DND-41 (cell line): ENCODE results near the gene ARHGAP24.

Experiments used
- ATAC-seq: fragments of 200-7000 bp; cut with Tn5 transposase; 3 replicates; pipeline ENCODE4 v1.9.1; 2021; ENCODE audit warnings: low read depth; ENCODE audit not compliant: insufficient read depth
- DNase-seq: peaks from one replicate; pipeline ENCODE4 v3.0.0-alpha.2; 2020
- H2AFZ ChIP-seq: 2 replicates; pipeline ENCODE4 v1.6.0; 2012; ENCODE audit warnings: low read depth, low read length
- H3K27ac ChIP-seq: 2 replicates; pipeline ENCODE4 v1.5.1; 2012; ENCODE audit warnings: low read length, inconsistent platforms
- H3K27me3 ChIP-seq: fragments of 200-600 bp; sonication (generic); 2 replicates; pipeline ENCODE4 v1.6.0; 2012; ENCODE audit warnings: low read length, mild to moderate bottlenecking, inconsistent platforms; ENCODE audit not compliant: insufficient read depth, poor library complexity
- H3K36me3 ChIP-seq: 2 replicates; pipeline ENCODE4 v1.5.1; 2012; ENCODE audit warnings: low read length, inconsistent platforms; ENCODE audit not compliant: insufficient read depth
- H3K4me1 ChIP-seq: 2 replicates; pipeline ENCODE4 v1.5.1; 2012; ENCODE audit warnings: mild to moderate bottlenecking, low read length; ENCODE audit not compliant: insufficient read depth
- H3K4me2 ChIP-seq: 2 replicates; pipeline ENCODE4 v1.6.0; 2012; ENCODE audit warnings: mild to moderate bottlenecking, moderate library complexity, low read length, inconsistent platforms; ENCODE audit not compliant: insufficient read depth
- H3K4me3 ChIP-seq, 2 experiments: fragments of 200-600 bp in 1 of 2; shearing (Covaris generic) in 1 of 2; 2 replicates each; pipeline ENCODE4 v1.5.1; 2012 to 2016; ENCODE audit warnings: inconsistent platforms in 2 of 2, low read length in 2 of 2, mild to moderate bottlenecking in 2 of 2, low read depth in 1 of 2, moderate library complexity in 1 of 2
- H3K79me2 ChIP-seq: 2 replicates; pipeline ENCODE4 v1.6.0; 2012; ENCODE audit warnings: low read length, inconsistent platforms; ENCODE audit not compliant: insufficient read depth
- H3K9ac ChIP-seq: 2 replicates; pipeline ENCODE4 v1.6.0; 2012; ENCODE audit warnings: low read depth, mild to moderate bottlenecking, inconsistent platforms, low read length, moderate library complexity
- H3K9me3 ChIP-seq: 2 replicates; pipeline ENCODE4 v1.5.1; 2012; ENCODE audit warnings: low read length, moderate library complexity, mild to moderate bottlenecking, inconsistent platforms; ENCODE audit not compliant: insufficient read depth, severe bottlenecking
- H4K20me1 ChIP-seq: 2 replicates; pipeline ENCODE4 v1.6.0; 2012; ENCODE audit warnings: low read length; ENCODE audit not compliant: insufficient read depth
- EZH2 ChIP-seq: IDR thresholded peaks from 3 replicates; pipeline ENCODE4 v1.6.1; 2012; ENCODE audit warnings: borderline replicate concordance, low read depth, mild to moderate bottlenecking, moderate library complexity, low read length, inconsistent platforms; ENCODE audit not compliant: severe bottlenecking
- TF ChIP-seq, protein P1 (sequence below): IDR thresholded peaks from 2 replicates; pipeline ENCODE4 v1.5.1; 2012; ENCODE audit warnings: borderline replicate concordance, low read length, moderate library complexity, mild to moderate bottlenecking; ENCODE audit not compliant: poor library complexity, severe bottlenecking; ENCODE audit errors: extremely low read depth

Gene ARHGAP24

DNA sequence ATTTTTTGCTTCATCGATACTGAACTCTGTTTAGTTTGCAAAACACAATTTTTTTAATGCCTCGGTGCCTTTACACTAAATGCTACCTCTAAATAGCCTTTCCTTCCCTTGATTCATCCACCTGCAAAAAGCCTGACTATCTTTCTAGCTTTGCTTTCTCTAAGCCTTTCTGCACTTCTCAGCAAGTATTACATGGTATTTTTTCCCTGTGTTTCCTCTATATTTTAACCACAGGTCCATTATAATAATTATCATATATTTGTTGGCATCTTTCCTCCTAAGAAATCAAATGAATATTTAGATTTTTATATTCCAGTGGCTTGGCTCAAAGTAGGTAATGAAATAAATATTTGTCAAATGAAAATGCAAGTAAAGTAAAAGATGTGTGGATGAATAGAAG is 196.2 kb downstream of the ARHGAP24 start:
- H3K4me2 ChIP-seq = no peak overlapping the region
- ATAC-seq (no peak), DNase-seq (no peak)
- TF ChIP-seq, protein P1, sequence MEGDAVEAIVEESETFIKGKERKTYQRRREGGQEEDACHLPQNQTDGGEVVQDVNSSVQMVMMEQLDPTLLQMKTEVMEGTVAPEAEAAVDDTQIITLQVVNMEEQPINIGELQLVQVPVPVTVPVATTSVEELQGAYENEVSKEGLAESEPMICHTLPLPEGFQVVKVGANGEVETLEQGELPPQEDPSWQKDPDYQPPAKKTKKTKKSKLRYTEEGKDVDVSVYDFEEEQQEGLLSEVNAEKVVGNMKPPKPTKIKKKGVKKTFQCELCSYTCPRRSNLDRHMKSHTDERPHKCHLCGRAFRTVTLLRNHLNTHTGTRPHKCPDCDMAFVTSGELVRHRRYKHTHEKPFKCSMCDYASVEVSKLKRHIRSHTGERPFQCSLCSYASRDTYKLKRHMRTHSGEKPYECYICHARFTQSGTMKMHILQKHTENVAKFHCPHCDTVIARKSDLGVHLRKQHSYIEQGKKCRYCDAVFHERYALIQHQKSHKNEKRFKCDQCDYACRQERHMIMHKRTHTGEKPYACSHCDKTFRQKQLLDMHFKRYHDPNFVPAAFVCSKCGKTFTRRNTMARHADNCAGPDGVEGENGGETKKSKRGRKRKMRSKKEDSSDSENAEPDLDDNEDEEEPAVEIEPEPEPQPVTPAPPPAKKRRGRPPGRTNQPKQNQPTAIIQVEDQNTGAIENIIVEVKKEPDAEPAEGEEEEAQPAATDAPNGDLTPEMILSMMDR = no peak
- no peak for TF ChIP-seq EZH2
- no peak overlapping the region for H3K9ac ChIP-seq
- no peaks in the 10 kb centered on the region for H3K79me2 ChIP-seq
- no peak overlapping the region for H2AFZ ChIP-seq
- H3K4me3 ChIP-seq = no peak overlapping the region
- H4K20me1 ChIP-seq = no peaks in the 10 kb centered on the region
- no peaks in the 10 kb centered on the region for H3K36me3 ChIP-seq
- no peaks in the 10 kb centered on the region for H3K4me1 ChIP-seq
- no peaks in the 10 kb centered on the region for H3K27me3 ChIP-seq
- H3K27ac ChIP-seq = no peak overlapping the region
- H3K9me3 ChIP-seq = no peaks in the 10 kb centered on the region

DNA sequence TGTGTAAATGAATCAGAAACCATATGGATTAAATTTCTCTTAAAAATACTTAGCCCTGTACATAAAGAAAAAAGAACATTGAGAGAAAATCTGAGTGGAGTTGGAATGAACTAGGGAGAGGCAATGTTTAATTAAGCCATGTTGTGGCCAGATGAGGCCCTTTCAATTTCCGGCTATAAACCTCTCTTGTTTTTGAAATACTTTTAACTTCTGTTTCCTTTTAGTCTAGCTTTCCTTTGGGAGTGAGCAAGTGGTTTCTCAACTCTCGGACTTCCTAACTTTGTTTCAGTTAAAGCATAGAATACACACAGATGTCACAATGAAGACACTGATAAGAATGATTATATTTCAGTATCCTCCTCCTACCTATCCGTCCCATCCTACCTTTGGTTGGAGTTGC is 197.2 kb downstream of the ARHGAP24 start:
- Histone ChIP-seq H4K20me1 (no peaks in the 10 kb centered on the region), H3K79me2 (no peaks in the 10 kb centered on the region), H3K4me1 (no peaks in the 10 kb centered on the region), H3K4me3 (no peak overlapping the region), H3K4me2 (no peak overlapping the region), H3K27me3 (no peaks in the 10 kb centered on the region), H3K9ac (no peak overlapping the region), H3K9me3 (no peaks in the 10 kb centered on the region), H3K27ac (no peak overlapping the region), H3K36me3 (no peaks in the 10 kb centered on the region), H2AFZ (no peak overlapping the region)
- TF ChIP-seq EZH2 = no peak
- TF ChIP-seq, protein P1 = no peak
- DNase-seq (no peak), ATAC-seq (no peak)

DNA sequence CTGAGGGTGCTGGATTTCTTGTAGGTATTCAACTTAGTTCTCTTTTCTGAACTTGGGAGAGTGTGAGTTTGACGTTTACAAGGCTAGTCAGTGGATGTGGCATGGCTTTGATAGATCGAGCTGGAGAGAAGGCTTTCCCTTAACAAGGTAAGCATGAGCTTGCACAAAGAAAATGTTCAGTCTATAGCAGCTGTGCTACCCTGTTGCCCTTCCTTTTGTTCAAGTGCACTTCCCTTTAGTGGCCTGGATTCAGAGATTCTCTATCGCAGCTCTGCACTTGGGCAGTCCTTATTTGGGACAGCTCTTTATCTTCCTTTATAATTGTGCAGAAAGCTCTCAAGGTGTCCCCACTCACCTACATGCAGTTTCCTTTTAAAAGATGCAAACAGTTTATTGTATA is 198.0 kb downstream of the ARHGAP24 start:
- no peak for TF ChIP-seq EZH2
- TF ChIP-seq, protein P1 = no peak
- no peak for ATAC-seq

DNA sequence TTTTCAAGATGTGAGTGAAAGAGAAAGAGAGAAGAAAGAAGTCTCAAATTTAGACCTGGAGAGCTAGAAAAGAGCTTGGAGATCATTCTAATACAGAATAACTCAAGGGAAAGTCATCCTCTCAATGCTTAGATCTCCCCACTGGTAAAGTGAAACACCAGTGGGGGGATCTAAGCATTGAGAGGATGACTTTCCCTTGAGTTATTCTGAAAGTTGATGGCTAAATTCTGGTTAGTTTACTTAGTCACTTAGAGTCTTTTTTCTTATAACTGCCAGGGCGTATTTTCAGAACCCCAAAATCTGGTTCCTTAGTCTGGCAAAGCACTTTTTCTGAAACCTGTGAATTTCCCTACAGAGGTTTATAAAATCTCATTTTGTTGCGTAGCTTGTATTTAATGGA is 198.6 kb downstream of the ARHGAP24 start:
- H3K27me3 ChIP-seq = no peaks in the 10 kb centered on the region
- no peaks in the 10 kb centered on the region for H3K79me2 ChIP-seq
- ATAC-seq = no peak
- H3K4me2 ChIP-seq = no peak overlapping the region
- H3K4me1 ChIP-seq = no peaks in the 10 kb centered on the region
- H4K20me1 ChIP-seq = no peaks in the 10 kb centered on the region
- no peak overlapping the region for H3K27ac ChIP-seq
- TF ChIP-seq, protein P1 = no peak
- TF ChIP-seq EZH2 = no peak
- no peaks in the 10 kb centered on the region for H3K9me3 ChIP-seq
- H3K9ac ChIP-seq = no peak overlapping the region
- no peak for DNase-seq
- H3K4me3 ChIP-seq = no peak overlapping the region
- H2AFZ ChIP-seq = no peak overlapping the region
- no peaks in the 10 kb centered on the region for H3K36me3 ChIP-seq

More for the DNA sequence above, 198.0 kb downstream of the ARHGAP24 start:
- H3K9me3 ChIP-seq = no peaks in the 10 kb centered on the region
- H3K36me3 ChIP-seq = no peaks in the 10 kb centered on the region
- H3K4me1 ChIP-seq = no peaks in the 10 kb centered on the region
- DNase-seq = no peak
- H3K27me3 ChIP-seq = no peaks in the 10 kb centered on the region
- H3K79me2 ChIP-seq = no peaks in the 10 kb centered on the region
- H4K20me1 ChIP-seq = no peaks in the 10 kb centered on the region
- H3K4me3 ChIP-seq = no peak overlapping the region
- H2AFZ ChIP-seq = no peak overlapping the region
- H3K9ac ChIP-seq = no peak overlapping the region
- H3K4me2 ChIP-seq = no peak overlapping the region
- no peak overlapping the region for H3K27ac ChIP-seq
